Trophoblast cell (in vitro differentiated cells and primary cell): ENCODE data around the gene TUBA4A.

ENCODE experiments used
- DNase-seq, 2 donors: peaks; one replicate each; pipeline ENCODE4 v3.0.0-alpha.2; 2016
- H2AFZ ChIP-seq: 2 replicates; pipeline ENCODE4 v1.6.1; 2013; ENCODE audit warnings: low read length, moderate library complexity, mild to moderate bottlenecking; ENCODE audit not compliant: insufficient read depth, poor library complexity
- H2AK5ac ChIP-seq: 2 replicates; pipeline ENCODE4 v1.6.1; 2013; ENCODE audit warnings: mild to moderate bottlenecking, low read length
- H2BK120ac ChIP-seq: 2 replicates; pipeline ENCODE4 v1.6.1; 2013; ENCODE audit warnings: low read length, mild to moderate bottlenecking, moderate library complexity; ENCODE audit not compliant: insufficient read depth, poor library complexity
- H2BK12ac ChIP-seq: 2 replicates; pipeline ENCODE4 v1.6.1; 2013; ENCODE audit warnings: mild to moderate bottlenecking, low read length, moderate library complexity
- H2BK5ac ChIP-seq: 2 replicates; pipeline ENCODE4 v1.6.1; 2013; ENCODE audit warnings: low read length, low read depth, moderate library complexity, mild to moderate bottlenecking; ENCODE audit not compliant: poor library complexity
- H3K14ac ChIP-seq: 2 replicates; pipeline ENCODE4 v1.6.1; 2013; ENCODE audit warnings: mild to moderate bottlenecking, low read length
- H3K18ac ChIP-seq: 2 replicates; pipeline ENCODE4 v1.6.1; 2013; ENCODE audit warnings: mild to moderate bottlenecking, low read length
- H3K23ac ChIP-seq: 2 replicates; pipeline ENCODE4 v1.6.1; 2013; ENCODE audit warnings: low read length
- H3K27ac ChIP-seq: 2 replicates; pipeline ENCODE4 v1.5.1; 2013; ENCODE audit warnings: low read depth, mild to moderate bottlenecking, inconsistent platforms, low read length, moderate library complexity
- H3K27me3 ChIP-seq: 2 replicates; pipeline ENCODE4 v1.6.1; 2013; ENCODE audit warnings: inconsistent platforms, mild to moderate bottlenecking, low read length, moderate library complexity; ENCODE audit not compliant: insufficient read depth
- H3K36me3 ChIP-seq, 2 experiments: 1 replicate in 1 of 2; 2 replicates in 1 of 2; pipeline ENCODE4 v1.6.1; 2013; ENCODE audit warnings: low read length in 2 of 2, mild to moderate bottlenecking in 2 of 2, moderate library complexity in 1 of 2; ENCODE audit not compliant: insufficient read depth in 2 of 2, control insufficient read depth in 1 of 2
- H3K4ac ChIP-seq: 2 replicates; pipeline ENCODE4 v1.6.1; 2013; ENCODE audit warnings: low read depth, mild to moderate bottlenecking, low read length, moderate library complexity
- H3K4me1 ChIP-seq, 2 experiments: 1 replicate in 1 of 2; 2 replicates in 1 of 2; pipeline ENCODE4 v1.6.1; 2013; ENCODE audit warnings: low read length in 2 of 2, mild to moderate bottlenecking in 2 of 2, moderate library complexity in 1 of 2; ENCODE audit not compliant: insufficient read depth in 2 of 2, control insufficient read depth in 1 of 2
- H3K4me2 ChIP-seq: 2 replicates; pipeline ENCODE4 v1.6.1; 2013; ENCODE audit warnings: inconsistent platforms, mild to moderate bottlenecking, low read length, moderate library complexity
- H3K4me3 ChIP-seq: 2 replicates; pipeline ENCODE4 v1.5.1; 2013; ENCODE audit warnings: mild to moderate bottlenecking, low read depth, low read length, inconsistent platforms
- H3K79me1 ChIP-seq: one replicate; pipeline ENCODE4 v1.6.1; 2013; ENCODE audit warnings: low read length
- H3K79me2 ChIP-seq: 2 replicates; pipeline ENCODE4 v1.6.1; 2013; ENCODE audit warnings: low read length, mild to moderate bottlenecking; ENCODE audit not compliant: control insufficient read depth, insufficient read depth, poor library complexity
- H3K9ac ChIP-seq: 2 replicates; pipeline ENCODE4 v1.6.1; 2013; ENCODE audit warnings: mild to moderate bottlenecking, low read length
- H3K9me3 ChIP-seq: 2 replicates; pipeline ENCODE4 v1.6.1; 2013; ENCODE audit warnings: low read depth, mild to moderate bottlenecking, control low read depth, inconsistent platforms, low read length; ENCODE audit not compliant: insufficient read depth
- H4K12ac ChIP-seq: 2 replicates; pipeline ENCODE4 v1.6.1; 2013; ENCODE audit warnings: low read depth, mild to moderate bottlenecking, low read length, moderate library complexity
- H4K8ac ChIP-seq: 2 replicates; pipeline ENCODE4 v1.6.1; 2013; ENCODE audit warnings: low read depth, mild to moderate bottlenecking, low read length, moderate library complexity
- H4K91ac ChIP-seq: one replicate; pipeline ENCODE4 v1.6.1; 2013; ENCODE audit warnings: low read depth, mild to moderate bottlenecking, low read length, moderate library complexity
- WGBS: extraction: QIAGEN DNeasy Blood & Tissue Kit; methylation state at CpG from one replicate; pipeline ENCODE4 v1.1.7; 2013; ENCODE audit warnings: missing lambda C conversion rate; ENCODE audit not compliant: insufficient read length, insufficient coverage; ENCODE audit errors: extremely low coverage; 5-methylcytosine and 5-hydroxymethylcytosine counted together

Gene TUBA4A

GRCh38 chr2:219294356-219295351 lies 40.9 kb upstream of the TUBA4A start:
- H4K8ac ChIP-seq: peak overlapping the region; percentile 88
- peak overlapping the region; percentile 18 for H3K18ac ChIP-seq
- H3K36me3 ChIP-seq: no peaks in the 10 kb centered on the region
- no peaks in the 10 kb centered on the region for H3K9me3 ChIP-seq
- peak overlapping the region; percentile 77 for H3K9ac ChIP-seq
- peaks cover 4% of the 10 kb centered on the region for H3K79me1 ChIP-seq
- peak overlapping the region; percentile 81 for H3K4me2 ChIP-seq
- H3K4ac ChIP-seq: no peak overlapping the region
- no peaks in the 10 kb centered on the region for H3K79me2 ChIP-seq
- H4K91ac ChIP-seq: peak overlapping the region; percentile 47
- peak overlapping the region; percentile 42 for H2BK5ac ChIP-seq
- peak overlapping the region; percentile 74 for H3K4me3 ChIP-seq
- peak overlapping the region; percentile 61 for H2BK120ac ChIP-seq
- peak; percentile 91 to 96 for DNase-seq
- no peak overlapping the region for H3K27ac ChIP-seq
- no peak overlapping the region for H2AK5ac ChIP-seq
- no peaks in the 10 kb centered on the region for H3K27me3 ChIP-seq
- peaks cover 4% of the 10 kb centered on the region in 2 experiments for H3K4me1 ChIP-seq
- H3K14ac ChIP-seq: peak overlapping the region; percentile 62
- H2AFZ ChIP-seq: peak overlapping the region; percentile 75
- H3K23ac ChIP-seq: no peak overlapping the region
- no peak overlapping the region for H2BK12ac ChIP-seq
- 100% methylated on average over 2 of the region's 67 CpGs for WGBS
- peak overlapping the region; percentile 83 for H4K12ac ChIP-seq

GRCh38 chr2:219293736-219294231 lies 40.1 kb upstream of the TUBA4A start:
- H3K79me1 ChIP-seq: peaks cover 4% of the 10 kb centered on the region
- no peaks in the 10 kb centered on the region for H3K79me2 ChIP-seq
- no peak overlapping the region for H2BK5ac ChIP-seq
- no peak overlapping the region for H3K18ac ChIP-seq
- H3K9me3 ChIP-seq: no peaks in the 10 kb centered on the region
- no peak overlapping the region for H3K23ac ChIP-seq
- no peak overlapping the region for H2BK12ac ChIP-seq
- no peaks in the 10 kb centered on the region for H3K36me3 ChIP-seq
- WGBS: no CpG with 5 or more reads among the region's 5 CpGs
- no peak overlapping the region for H4K12ac ChIP-seq
- H3K27ac ChIP-seq: no peak overlapping the region
- DNase-seq: no peak
- no peak overlapping the region for H4K8ac ChIP-seq
- H2BK120ac ChIP-seq: no peak overlapping the region
- H3K4me2 ChIP-seq: no peak overlapping the region
- H2AFZ ChIP-seq: no peak overlapping the region
- H3K4me3 ChIP-seq: no peak overlapping the region
- no peak overlapping the region for H3K4ac ChIP-seq
- no peak overlapping the region for H3K14ac ChIP-seq
- peaks cover 4% of the 10 kb centered on the region in 2 experiments for H3K4me1 ChIP-seq
- H2AK5ac ChIP-seq: no peak overlapping the region
- no peaks in the 10 kb centered on the region for H3K27me3 ChIP-seq
- H4K91ac ChIP-seq: no peak overlapping the region
- no peak overlapping the region for H3K9ac ChIP-seq

GRCh38 chr2:219292616-219293015 lies 38.9 kb upstream of the TUBA4A start:
- no peaks in the 10 kb centered on the region for H3K36me3 ChIP-seq
- no peak overlapping the region for H3K23ac ChIP-seq
- H2AK5ac ChIP-seq: no peak overlapping the region
- no peaks in the 10 kb centered on the region for H3K27me3 ChIP-seq
- H3K4me2 ChIP-seq: no peak overlapping the region
- H3K79me2 ChIP-seq: no peaks in the 10 kb centered on the region
- H2BK120ac ChIP-seq: no peak overlapping the region
- H3K9me3 ChIP-seq: no peaks in the 10 kb centered on the region
- no peak overlapping the region for H2BK5ac ChIP-seq
- H3K14ac ChIP-seq: no peak overlapping the region
- H4K8ac ChIP-seq: no peak overlapping the region
- no peak overlapping the region for H3K9ac ChIP-seq
- no peak overlapping the region for H2AFZ ChIP-seq
- WGBS: no CpG with 5 or more reads among the region's 9 CpGs
- no peak overlapping the region for H4K91ac ChIP-seq
- no peak overlapping the region for H3K18ac ChIP-seq
- no peak overlapping the region for H3K4me3 ChIP-seq
- no peak for DNase-seq
- H4K12ac ChIP-seq: no peak overlapping the region
- no peak overlapping the region for H3K4ac ChIP-seq
- no peak overlapping the region for H2BK12ac ChIP-seq
- H3K4me1 ChIP-seq: peaks cover 7 to 11% of the 10 kb centered on the region in 2 experiments
- H3K79me1 ChIP-seq: peaks cover 7% of the 10 kb centered on the region
- H3K27ac ChIP-seq: no peak overlapping the region

- Histone ChIP-seq H3K27me3 (no peaks in the 10 kb centered on the region), H3K79me2 (no peaks in the 10 kb centered on the region), H2AK5ac (no peak overlapping the region), H4K91ac (no peak overlapping the region), H3K9ac (no peak overlapping the region), H2AFZ (no peak overlapping the region), H3K4ac (no peak overlapping the region), H2BK120ac (no peak overlapping the region), H3K4me3 (no peak overlapping the region), H2BK5ac (no peak overlapping the region), H3K4me2 (no peak overlapping the region), H4K8ac (no peak overlapping the region), H3K14ac (no peak overlapping the region), H2BK12ac (no peak overlapping the region), H4K12ac (no peak overlapping the region), H3K4me1 (peaks cover 11 to 14% of the 10 kb centered on the region in 2 experiments), H3K79me1 (peaks cover 9% of the 10 kb centered on the region), H3K23ac (no peak overlapping the region), H3K36me3 (no peaks in the 10 kb centered on the region), H3K27ac (no peak overlapping the region), H3K9me3 (no peaks in the 10 kb centered on the region), H3K18ac (no peak overlapping the region)
- no CpG with 5 or more reads among the region's 4 CpGs for WGBS
- DNase-seq: no peak
Measured at GRCh38 chr2:219291910-219292490, 38.3 kb upstream of the TUBA4A start.
